ENCODE results near the gene OSTC.
A peak's percentile ranks its signal among the peaks of the same experiment; 100 is the strongest.

OSTC gene

DNA sequence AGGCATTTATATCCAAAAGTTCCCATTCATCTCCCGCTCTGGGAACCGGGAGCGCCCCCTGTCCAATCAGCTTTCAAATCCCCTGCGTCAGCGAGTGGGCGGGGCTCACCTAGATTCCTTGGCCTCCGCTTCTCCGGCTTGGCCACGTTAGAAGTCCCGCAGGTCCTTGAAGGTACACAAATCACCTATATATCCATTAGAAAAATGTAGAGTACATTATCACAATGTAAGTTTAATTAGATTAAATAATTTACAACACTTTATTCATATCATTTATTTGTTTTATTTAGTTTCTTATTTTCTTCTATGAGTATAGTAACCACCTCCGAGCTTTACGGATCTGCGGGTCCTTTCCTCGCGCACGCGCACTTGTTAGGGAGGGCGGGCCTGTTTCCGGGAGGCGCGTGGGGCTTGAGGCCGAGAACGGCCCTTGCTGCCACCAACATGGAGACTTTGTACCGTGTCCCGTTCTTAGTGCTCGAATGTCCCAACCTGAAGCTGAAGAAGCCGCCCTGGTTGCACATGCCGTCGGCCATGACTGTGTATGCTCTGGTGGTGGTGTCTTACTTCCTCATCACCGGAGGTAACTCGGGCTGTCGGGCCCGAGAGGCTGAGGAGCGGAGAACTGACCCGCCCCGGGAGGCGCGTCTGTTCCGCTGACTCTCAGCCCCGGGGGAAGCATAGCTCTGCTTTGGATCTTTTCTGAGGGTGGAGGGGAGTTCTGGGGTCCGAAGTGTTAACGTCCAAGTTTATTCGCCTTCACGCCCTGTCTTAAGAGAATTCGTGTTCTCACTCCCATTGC lies at the start of gene OSTC:
Gene OSTC, plus strand, starts transcription at position 388 of the 802 bp plus-strand sequence. Its CDS starts 57 bp downstream, at position 445.
- DNase-seq, result peak; percentile 99

DNA sequence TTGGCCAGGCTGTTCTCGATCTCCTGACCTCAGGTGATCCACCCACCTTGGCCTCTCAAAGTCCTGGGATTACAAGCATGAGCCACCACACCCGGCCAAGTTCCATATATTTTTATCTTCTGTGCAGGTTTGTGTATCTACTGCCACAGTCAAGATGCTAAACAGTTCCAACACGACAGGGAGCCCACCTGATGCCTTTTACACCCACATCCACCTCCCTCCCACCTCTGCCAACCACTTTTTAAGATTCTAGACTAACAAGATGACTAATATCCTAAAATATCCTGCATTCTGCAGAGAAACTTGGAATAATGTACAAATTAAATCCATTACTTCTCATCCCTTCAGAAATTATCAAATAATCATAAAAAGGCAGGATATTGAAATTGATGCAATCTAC lies 49.3 kb upstream of the OSTC start:
- DNase-seq, result no peak

DNA sequence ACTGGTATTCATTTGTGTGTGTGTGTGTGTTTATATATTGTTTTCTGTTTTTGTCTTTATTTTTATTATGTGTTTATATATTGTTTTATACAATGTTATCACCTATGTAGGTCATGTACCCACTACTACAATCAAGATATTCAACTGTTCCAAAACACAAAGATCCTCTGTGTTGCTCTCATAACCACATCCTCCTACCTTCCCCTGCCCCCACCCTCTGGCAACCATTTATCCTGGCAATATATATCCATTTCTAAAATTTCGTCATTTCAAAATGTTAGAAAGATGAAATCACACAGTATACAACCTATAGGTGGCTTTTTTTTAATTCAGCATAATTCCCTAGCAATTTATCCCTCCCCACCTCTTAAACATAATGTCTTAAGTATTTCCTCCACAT lies 48.9 kb upstream of the OSTC start:
- no peak for DNase-seq

DNA sequence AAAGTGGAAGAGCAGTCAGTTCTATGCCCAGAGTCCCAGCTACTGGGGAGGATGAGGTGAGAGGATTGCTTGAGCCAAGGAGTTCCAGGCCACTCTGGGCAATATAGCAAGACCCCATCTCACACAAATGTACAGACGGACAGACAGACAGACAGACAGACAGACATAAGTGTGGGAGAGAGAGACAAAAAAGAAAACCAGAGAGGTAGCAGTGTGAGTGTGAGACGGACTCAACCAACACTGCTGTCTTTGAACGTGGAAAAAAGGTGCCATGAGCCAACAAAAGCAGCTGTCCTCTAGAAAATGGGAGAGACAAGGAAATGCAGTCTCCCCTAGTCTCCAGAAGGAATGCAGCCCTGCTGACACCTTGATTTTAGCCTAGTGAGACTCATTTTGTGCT lies 48.2 kb upstream of the OSTC start:
- no peak for DNase-seq

DNA sequence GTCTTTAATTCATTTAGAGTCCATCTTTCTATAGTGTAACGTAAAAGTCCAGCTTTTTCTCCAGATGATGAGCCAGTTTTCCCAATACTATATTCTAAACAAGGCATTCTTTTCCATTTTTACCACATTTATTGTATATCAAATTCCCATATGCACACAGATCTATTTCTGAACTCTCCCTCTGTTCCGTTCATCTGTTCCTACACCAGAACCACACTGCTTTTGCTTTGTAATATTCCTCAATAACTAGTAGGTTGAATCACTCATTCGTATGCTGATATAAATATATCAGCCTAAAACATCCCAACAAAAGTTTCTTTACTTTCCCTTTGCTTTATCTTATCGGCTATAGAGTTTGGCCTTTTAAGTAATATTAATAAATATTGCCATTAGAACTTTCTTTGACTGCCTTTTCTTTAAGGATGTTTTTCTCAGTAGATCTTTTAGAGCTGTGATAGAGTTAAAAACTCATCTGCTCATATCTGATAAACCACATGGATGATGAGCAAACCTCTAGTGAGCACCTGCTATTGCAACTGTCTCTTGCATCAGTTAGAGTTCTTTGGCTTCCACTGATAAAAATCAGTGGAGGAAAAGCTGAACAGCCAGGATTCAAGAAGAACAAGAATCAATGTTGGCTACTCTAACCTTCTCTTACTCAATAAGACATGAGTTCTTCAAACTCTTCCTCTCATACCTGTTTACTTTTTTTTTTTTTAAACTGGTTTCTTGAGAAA lies 43.2 kb upstream of the OSTC start:
- DNase-seq, result no peak

DNA sequence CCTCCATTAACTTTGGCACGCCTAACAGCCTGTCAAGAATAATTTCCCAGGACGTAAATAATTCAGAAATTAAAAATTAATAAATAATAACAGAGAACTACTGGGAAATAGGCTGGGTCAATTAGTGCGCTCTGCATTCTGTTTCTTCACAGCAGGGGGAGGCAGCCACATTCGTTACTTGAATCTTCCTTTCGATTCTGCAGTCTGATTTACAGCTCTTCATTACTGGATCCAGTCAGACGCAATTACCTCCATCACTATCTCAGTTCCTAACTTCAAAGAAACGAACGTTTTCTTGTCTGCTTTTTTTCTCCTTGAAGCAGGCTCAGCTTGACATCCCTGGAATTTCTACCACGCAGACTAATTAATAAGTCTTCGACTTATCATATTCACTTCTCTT lies 39.0 kb upstream of the OSTC start:
- peak; percentile 88 for DNase-seq

DNA sequence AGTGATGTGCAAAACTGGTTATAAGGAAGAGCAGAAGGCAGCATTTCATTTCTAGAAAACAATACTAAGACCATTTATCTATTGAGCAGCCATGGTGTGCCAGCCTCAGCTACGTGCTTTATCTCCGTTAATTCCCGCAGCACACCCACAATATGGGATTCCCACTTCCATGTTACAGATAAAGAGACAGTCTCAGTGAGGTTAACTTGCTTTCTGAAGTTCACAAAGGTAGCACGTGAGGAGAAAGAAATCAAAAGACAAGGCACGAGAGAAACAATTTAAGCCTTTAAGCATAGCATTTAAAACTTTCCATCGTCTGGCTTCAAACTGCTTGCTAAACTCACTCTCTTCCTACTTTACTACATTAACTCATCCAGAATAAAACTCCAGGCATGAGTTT lies 38.0 kb upstream of the OSTC start:
- DNase-seq, result no peak

DNA sequence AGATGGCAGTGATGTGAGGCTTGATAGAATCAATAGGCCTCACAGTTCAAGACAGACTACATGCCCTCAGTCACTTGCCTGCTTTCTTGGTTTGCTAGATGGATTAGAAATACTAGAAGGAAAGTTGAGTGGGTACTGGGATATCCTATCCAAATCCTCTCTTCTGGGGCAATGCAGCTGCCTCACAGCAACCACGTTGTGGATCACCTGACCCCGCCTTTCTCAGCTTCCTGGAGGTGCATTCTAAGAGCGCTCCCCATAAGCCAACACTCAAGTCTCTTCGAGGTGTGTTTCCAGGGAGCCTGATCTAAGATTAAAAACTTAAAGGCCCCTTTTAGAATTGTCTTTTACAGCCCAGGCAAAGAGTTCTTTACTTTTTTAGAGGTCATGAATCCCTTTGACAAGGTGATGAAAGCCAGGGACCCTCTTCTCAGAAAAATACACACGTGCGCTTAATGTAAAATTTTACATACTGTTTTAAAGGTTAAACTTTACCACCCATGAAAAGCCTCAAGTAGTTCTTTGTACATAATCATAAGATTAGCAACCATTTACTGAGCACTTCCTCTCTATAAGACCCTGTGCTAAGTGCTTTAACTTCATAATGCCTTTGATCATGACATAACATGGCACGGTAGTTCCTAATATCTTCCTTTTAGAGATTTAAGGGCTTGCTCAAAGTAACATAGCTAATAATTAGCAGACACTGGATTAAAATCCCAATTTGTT lies 30.9 kb upstream of the OSTC start:
- peak; percentile 15 for DNase-seq

DNA sequence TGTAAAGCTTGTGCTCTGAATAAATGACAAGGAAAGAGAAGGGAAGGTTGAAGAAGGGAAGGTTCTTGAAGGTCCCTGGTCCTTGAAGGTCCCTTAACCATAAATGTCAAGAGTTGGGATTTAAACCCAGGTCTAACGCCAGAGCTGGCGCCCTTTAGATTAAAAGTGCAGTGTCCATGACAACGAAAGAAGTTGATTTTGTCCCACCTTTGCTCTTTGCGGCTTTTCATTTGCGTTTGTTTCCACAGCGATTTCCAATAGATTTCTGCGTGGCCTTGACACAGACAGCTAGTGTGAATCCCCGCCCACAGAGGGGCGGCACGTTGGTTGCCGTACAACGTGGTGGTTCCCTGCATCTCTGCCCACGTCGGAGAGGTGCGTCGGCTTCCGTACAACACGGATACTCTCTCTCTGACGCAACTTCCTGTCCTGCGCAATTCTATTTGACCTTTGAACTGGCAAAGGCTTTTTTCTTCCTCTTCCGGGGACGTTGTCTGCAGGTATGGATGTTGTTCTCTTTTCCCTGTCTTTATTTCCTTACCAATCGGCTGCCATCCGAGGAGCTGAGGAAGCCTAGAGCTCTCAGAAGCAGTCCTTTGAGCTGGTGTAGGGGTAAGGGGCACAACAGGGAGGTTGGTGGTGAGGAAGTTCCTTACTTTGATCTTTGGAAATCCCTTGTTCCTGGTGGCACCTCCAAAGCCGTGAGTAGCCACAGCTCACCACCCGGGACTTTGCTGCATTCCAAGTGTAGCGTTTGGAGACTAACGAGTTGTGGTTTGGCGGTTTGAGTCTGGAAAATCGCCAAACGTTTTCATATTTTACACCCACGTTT lies 30.1 kb upstream of the OSTC start, which contains the start of gene RPL34:
Gene RPL34, plus strand, starts transcription at position 476 of the 832 bp plus-strand sequence. CDS start 1,384 bp downstream, outside the sequence.
- DNase-seq, result peak; percentile 100

DNA sequence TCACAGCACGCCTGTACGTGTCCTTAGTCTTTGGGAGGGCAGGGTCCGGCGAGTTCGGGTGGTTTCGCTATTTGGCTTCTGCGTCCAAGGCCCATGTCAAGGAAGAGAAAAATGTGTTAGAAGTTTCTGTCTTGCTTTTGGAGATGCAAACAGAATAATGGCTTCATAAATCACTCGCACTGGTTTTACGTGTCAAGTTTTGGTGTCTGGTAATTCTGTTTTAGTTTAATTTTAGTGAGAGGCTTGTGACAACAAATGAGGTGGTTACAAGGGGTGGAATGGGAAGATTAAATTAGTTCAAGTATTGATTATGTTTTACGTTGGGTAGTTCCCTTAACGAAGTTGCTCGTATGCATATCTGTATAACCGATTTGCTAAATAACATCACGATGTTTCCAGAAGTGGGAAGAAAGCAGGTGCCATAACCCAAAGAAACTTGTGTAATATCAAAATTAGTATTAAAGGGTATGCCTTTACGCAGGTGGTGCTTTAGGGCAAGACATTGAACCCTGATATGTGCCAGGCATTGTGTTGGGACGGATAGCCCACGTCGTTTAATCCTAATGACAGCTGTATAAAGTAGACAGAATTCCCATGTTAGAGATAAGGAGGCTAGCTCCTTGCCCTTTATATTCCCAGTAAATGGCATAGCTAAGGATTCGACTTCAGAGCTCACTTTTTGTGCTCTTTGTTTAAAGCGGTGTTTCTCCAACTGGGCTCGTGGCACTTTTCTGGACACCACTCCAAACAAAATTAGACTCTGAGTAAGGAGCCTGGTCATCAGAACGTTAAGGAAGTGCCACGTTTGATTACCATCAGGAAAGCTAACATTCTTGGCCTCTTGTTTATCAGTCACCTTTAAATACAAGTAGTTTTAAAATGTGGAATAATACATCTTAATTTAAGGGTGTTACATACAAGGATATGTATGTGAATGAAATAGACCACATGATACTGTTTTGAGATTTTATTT lies 29.2 kb upstream of the OSTC start:
- DNase-seq, result no peak

DNA sequence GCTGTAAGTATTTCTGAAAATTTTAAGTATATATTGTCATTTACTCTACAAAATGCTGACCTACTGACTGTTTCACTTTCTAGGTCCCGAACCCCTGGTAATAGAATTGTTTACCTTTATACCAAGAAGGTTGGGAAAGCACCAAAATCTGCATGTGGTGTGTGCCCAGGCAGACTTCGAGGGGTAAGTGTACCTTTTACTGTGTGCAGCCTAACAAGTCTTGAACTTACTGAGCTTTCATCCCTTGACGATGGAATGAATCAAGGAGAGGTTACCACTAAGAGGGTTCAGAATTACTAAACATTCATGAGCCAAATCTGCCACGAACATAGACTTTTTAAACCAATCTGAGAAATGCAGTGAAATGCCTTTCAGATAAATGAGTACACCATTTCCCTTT lies 28.4 kb upstream of the OSTC start:
- DNase-seq, result no peak

DNA sequence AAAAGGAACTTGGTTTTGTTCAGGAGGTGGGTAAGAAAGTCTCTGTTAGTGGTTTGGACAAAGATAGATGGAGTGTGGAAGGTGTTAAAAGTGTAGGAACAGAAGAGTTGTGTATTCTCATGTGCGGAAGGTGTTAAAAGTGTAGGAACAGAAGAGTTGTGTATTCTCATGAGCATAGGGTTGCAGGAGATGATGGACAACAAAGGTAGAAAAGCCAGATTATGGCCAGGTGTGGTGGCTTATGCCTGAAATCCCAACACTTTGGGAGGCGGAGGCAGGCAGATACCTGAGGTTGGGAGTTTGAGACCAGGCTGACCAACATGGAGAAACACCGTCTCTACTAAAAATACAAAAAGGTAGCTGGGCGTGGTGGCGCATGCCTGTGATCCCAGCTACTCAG lies 27.6 kb upstream of the OSTC start:
- no peak for DNase-seq

DNA sequence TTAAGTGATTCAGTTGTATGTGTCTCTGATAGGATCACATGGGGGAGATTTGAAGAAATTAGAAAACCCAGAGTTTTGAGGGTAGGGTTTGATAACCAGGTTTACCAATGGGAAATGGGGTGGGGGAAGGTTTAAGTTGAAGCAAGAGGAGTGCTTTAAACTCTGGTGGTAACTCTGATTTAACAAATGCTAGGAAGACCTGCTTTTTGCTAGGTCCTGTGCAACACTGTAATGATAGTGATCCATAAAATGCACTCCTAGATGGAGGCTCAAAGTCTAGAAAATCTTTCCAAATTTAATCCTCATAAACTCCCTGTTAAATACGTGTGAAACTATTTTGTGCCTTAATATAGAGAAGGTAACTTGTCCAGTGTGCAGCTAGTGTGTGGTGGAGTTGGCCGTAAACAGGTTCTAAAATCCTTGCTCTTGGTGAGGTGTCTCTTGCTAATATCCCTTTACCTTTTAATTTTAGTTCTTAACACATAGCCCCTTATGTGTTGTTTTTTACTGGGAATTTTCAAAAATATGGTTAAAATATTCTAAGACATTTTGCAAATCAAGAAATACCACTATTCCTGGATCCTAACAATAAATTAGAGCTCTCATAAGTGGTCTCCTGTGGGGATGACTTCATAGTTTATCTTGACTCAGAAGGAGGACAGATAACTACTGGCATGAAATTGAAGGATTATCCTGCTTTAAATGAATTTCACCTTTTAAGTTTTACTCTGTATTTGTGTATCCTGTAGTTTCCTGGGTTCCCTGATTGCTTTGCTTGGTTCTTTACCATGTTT lies 25.9 kb upstream of the OSTC start:
- DNase-seq, result no peak

DNA sequence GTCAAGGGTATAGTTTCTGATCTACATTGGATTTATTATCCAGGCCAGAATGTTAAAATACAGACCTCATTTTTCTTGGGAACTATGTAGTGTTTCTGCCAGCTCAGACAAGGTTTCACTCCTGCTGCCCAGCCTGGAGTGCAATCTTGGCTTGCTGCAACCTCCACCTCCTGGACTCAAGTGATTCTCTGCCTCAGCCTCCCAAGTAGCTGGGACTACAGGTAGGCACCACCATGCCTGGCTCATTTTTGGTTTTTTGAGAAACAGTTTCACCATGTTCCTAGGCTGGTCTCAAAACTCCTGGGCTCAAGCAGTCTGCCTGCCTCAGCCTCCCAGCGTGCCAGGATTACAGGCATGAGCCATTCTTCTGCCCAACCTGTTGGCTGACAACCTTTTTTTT lies 24.3 kb upstream of the OSTC start:
- DNase-seq, result no peak

DNA sequence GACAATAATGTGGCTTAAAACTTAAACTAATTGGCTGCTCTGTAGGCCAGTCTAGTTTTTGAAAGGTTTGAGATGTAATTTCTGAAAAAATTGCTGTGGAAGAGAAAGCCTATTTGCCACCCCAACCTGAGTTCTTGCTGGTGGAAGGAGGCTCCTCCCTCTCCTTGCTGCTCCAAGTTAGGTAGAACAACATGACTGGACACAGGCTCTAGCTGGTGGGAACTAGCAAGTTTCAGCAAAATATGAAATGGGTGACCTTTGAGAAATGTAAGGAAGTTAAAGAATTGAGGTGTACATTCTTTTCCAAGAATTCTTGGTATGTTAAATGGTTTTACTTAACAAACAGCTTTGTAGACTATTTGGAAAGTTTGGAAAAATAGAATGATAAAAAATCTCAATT lies 22.0 kb upstream of the OSTC start:
- no peak for DNase-seq

DNA sequence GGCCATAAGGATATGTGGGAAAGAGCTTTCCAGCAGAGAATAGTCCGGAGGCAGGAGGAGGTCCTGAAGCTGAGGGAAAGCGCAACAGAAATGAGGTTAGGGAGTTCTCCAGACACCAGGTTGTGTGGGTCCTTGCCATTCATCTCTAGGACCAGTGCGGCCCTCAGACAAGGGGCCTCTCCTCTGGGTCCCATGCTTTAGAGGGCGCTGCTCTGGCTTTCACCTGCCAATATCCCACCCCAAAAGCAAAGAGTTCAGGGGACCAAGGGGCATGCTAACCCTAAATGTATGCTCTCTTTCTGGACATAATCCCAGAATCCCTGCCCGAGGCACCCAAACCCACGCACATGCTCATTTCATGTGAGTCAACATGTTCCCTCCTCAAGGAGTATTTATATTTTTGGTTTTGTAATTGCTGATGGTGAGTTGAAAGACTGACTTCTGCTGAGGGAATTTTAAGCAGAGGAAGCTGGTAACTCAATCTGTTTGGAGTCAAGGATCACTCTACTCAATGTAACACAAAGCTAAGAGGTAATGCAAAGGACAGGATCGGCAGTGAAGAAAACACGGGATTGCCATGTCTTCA lies 15.2 kb upstream of the OSTC start:
- no peak for DNase-seq

DNA sequence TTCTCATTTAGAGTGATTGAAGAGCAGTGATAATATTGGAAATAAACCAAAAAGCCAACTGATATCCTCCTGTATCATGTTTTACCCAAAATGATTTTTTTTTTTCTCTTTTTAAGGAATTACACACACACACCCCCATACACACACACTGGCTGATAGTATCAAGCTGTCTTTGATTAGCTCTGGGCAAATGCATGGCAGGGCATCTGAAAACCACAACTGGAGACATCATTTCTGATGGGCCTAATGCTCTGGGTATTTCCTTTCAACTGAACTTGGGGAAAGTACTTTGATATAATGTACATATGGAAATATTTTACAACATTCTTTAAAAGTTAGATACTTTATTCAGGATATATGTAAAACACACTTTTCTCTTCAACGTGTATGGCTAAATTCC lies 14.2 kb upstream of the OSTC start:
- no peak for DNase-seq

DNA sequence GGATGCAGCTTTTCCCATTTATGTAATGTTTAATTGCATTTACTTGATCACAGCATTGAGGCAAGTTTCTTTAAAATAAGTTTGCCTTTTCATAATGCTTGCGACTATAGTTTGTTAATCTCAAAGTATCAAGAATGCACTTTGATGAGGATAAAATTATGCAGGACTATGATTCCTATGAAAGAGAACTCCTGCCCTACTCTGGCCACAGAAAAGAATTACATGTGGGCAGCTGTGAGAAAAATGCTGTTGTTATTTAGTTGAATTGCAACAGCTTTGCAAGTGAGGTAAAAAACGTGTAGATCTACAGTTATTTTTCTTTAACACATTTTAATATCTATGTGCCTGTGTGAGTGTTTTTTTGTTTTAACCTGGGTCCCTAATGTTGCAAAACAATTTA lies 12.5 kb upstream of the OSTC start:
- DNase-seq, result no peak

DNA sequence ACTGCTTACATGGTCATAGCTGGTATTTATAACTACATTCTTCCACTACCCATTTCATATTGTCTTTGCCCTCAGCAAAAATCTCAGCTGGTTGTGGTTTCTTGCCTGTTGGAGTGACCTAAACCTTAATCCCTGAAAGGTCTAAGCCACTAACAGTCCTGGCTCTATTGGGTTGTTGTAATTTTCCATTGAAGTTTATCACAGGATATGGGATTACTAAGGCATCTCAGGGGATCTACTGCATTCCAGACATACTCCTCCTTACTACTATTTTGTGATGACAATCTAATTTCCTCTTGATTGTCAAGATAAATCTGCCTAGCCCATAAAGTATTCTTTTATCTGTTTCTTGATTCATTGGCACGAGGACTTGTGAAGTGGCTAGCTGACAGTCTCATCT lies 6.2 kb upstream of the OSTC start:
- no peak for DNase-seq

DNA sequence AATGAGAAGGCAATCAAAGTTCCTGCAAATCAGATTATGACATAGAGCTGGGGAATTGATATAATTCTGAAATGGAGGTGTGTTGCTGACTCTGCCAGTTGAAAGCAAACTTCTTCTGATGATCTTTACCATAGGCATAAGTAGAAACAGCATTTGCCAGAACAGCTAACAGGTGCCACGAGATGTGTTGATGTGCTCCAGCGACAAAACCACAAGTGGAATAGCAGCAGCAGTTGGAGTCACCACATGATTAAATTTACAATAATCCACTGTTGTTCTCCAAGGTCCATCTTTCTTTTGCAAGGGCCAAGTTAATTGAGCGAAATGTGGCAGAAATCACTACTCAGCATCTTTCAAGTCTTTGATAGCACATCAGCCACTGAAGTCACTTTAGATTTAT lies 3.7 kb upstream of the OSTC start:
- DNase-seq, result no peak
